ENCODE results near the gene GTF2IRD1. TPM values are rescaled to one million over a fixed set of nuclear protein-coding genes. Genes with fewer than 3 reads are reported as not detected.

GTF2IRD1 gene
- total RNA-seq, 6 experiments from 2014 or later: 19.7 to 24.6 (median 22.4) TPM

Other genes with a start within 250 kb of the GTF2IRD1 start
- under 1 TPM; 0.28 to 0.78 (median 0.43) TPM for gene LAT2, start 243.9 kb upstream of the GTF2IRD1 start, total RNA-seq (2021; fragmentation: NEBNext Ultra II Directional; extraction: Animal tissue kit (Norgen Biotek cat#: 25700))
- gene RFC2, start 199.5 kb upstream of the GTF2IRD1 start, total RNA-seq (2021; fragmentation: NEBNext Ultra II Directional; extraction: Animal tissue kit (Norgen Biotek cat#: 25700)): 10 to 100 TPM; 16.8 to 37.7 (median 34.0) TPM
- 10 to 100 TPM; 27.9 to 37.5 (median 34.5) TPM for gene CLIP2, start 164.5 kb upstream of the GTF2IRD1 start, total RNA-seq (2021; fragmentation: NEBNext Ultra II Directional; extraction: Animal tissue kit (Norgen Biotek cat#: 25700))
- 100 to 1,000 TPM; 139 to 152 (median 151) TPM for gene GTF2I, start 203.8 kb downstream of the GTF2IRD1 start, total RNA-seq (2021; fragmentation: NEBNext Ultra II Directional; extraction: Animal tissue kit (Norgen Biotek cat#: 25700))